Measurements from ENCODE around the gene RBM39.

RBM39 gene

GRCh38 chr20:35750611-35751010, 8.6 kb upstream of the RBM39 start:
- DNase-seq = no peak

DNA sequence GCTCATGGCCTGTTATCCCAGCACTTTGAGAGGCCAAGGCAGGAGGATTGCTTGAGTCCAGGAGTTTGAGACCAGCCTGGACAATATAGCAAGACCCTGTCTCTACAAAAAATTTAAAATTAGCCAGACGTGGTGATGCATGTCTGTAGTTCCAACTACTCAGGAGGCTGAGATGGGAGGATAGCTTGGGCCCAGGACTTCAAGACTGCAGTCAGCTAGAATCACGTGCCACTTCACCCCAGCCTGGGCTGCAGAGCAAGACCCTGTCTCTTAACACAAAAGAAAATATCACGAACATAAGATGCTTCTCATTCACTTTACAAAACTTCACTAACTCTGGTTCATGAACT, 2.4 kb upstream of the RBM39 start:
- DNase-seq = peak in 1 of 2 experiments; percentile 23

DNA sequence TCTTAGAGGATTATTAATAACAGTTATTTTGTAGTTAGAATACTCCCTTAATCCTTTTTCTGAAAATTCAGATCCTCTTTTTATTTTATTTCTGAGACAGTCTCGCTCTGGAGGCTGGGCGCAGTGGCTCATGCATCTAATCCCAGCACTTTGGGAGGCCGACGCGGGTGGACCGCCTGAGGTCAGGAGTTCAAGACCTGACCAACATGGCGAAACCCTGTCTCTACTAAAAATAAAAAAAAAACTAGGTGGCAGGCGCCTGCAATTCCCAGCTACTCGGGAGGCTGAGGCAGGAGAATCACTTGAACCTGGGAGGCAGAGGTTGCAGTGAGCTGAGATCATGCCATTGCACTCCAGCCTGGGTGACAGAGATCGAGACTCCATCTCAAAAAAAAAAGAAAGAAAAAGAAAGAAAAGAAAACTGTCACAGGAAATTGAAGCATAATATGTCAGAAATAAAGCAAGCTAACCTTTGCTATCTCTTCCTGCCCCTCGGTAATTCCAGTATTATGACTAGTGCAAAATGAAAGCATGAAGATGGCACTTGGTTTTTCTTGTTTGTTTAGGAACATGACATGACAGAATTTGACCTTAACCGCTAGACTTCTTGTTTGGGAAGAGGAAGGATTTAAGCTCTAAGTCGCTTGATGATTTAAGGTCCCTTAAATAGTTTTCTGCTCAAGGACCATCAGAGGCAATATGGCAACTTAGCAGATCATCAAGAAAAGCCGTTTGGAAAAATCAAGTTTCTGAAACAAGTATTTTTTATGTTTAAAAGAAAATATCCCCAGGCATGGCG, 1.8 kb upstream of the RBM39 start:
- peak; percentile 46 to 48 for DNase-seq

DNA sequence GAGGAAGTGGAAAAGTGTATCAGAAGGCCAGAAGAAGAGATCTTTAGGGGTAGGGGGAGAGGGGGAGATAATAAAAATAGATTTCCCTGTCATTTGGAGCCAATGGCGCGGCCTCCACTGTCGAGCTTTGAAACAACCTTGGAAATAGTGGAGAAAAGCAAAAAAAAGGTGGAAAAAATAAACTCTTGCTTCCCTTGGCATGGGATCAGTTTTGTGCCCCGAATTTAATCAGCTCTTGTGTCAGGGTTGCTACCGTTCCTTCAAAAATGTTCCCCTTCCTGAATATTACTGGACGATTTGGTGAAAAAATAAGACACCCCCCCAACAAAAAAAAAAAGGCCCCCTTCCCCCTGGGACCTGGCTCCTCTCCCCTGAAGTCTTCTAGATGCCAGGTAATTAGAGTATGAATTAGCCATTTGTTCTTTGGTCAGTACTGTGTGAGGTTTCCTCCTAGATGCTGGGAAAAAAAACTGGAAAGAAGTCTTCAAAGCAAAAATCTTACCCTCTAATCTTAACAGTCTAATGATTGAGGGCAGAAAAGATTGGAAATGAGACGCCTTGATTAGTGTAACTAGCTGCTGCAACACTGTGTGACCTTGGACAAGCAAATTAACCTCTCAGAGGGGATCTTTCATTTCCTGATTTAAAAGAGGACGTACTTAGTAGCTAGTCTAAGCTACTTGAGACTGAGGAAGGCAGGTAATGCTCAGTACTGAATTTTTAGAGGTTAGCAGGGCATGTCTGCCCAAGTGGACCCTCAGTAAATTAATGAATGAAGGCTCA, 872 bp upstream of the RBM39 start:
- no peak for DNase-seq

DNA sequence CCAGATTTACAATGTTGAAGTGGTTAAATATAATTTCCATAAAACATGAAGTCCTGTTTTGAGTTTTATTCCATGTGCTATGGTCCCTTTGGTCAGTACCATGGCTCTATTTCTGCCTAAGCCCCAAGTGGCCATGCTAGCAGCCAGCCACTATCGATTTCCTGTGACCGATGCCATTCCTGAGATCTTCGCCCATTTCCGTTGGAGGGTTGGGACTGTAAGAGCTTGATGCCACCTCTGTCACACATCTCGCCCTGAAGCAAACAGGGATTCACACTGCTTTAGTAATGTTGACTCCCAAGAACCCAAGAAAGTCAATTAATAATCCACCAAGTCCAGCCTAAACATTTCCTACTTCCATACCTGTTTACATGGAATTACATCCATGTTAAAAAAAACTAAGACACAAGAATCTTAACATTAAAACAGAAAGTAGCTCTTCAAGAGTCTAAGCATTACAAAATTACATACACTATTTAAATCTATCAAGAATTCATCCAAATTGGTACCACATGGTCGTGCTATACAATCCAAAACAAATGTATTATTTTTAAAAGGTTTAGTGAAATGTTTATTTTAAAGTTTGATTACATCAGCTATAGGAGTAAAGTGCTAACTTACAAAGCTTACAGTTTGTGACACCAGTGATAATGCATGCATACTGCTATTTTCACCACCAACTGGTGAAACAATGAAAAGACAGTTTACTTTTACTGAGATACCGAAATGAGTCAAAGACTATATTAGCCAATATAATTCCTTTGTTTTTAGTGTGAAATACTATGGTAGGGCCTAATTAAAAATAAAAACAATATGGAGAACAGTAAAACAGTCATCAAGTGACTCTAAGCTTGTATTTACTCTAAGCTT, 2.5 kb downstream of the RBM39 start:
- DNase-seq = no peak

DNA sequence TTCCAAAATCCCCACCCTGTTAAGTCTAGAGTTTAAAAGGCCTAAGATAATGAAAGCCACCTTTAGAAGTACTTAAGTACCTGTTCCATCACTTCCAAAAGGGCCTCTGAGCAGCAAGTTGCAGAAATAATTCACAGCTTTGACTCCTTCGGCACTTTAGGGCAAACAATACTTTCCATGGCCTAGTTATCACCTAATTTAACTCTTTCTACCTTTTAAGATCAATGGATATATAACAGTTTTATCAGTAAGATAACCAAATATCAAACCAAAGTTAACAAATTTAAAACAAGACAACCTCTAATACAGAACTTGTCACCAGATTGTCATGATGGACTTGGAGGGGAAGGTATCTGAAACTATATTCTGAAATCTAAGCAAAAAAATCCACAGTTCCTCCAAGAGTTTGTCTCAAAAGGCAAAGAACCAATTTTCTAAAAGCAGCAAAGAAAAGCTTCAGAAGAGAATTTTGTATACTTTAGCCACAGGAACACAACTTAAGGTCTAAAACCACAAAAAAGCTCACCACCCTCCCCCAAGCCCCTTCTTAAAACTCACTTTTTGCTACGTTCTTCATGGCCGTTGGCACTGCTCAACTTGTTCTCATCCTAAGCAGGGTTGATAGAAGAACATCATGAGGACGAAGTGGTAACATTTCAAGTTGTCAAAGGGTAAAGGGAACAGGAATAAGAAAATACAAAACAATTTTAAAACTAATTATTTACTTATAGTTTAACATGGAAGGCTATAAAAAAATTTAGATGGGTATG, 3.5 kb downstream of the RBM39 start:
- DNase-seq = no peak

GRCh38 chr20:35737865-35738333, 4.2 kb downstream of the RBM39 start:
- no peak for DNase-seq

DNA sequence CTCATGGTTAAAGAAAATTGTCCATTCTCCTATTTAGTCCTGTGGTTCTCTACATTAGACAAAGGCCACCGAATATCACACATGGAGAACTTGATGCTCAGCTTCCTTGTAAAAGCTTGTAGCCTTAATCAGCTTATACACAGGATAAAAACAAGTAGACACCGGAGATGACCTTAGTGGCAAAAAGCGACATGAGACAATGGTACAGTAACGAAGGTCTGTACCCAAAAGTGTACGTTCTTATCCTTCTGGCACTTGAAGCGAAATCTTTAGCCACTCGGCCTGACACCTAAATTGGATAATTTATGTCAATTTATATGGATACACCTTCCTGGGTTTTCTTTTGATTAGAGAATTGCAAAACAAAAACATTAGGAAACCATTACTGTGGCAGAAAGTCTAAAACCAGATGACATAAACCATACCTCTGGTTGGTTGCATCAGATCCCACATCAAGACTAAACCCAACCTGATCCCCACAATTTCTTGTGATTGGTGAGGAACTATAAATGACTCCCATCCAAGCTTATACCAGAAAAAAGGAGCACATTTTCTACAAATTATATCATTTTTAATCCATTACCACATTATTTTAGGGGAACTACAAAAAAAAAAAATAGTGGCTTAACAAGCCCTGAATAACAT, 6.1 kb downstream of the RBM39 start:
- DNase-seq = no peak

- no peak for DNase-seq
Measured at GRCh38 chr20:35734777-35735649, 7.0 kb downstream of the RBM39 start.

GRCh38 chr20:35734374-35734773, 7.7 kb downstream of the RBM39 start:
- DNase-seq = no peak

DNA sequence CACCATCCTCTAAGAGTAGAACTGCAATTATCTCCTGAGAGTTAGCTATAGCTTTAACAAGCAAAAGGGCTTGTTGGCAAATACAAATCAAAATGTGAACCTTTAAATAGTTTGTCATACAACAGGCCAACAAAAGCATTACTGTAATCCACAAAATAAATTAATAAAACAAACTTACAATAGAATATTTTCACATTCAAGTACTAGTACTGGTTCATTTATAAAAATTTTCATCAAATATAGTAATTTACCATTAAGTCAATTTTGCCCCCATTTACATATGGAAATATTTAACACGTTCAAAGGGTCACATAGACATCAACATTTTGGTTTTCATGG, 9.4 kb downstream of the RBM39 start:
- no peak for DNase-seq

- DNase-seq = no peak
Measured at GRCh38 chr20:35731862-35732643, 10.0 kb downstream of the RBM39 start.

- DNase-seq = no peak
Measured at GRCh38 chr20:35731469-35731788, 10.6 kb downstream of the RBM39 start.

- no peak for DNase-seq
Measured at GRCh38 chr20:35730583-35731468, 11.2 kb downstream of the RBM39 start.

GRCh38 chr20:35729836-35730582, 12.1 kb downstream of the RBM39 start:
- DNase-seq = no peak

DNA sequence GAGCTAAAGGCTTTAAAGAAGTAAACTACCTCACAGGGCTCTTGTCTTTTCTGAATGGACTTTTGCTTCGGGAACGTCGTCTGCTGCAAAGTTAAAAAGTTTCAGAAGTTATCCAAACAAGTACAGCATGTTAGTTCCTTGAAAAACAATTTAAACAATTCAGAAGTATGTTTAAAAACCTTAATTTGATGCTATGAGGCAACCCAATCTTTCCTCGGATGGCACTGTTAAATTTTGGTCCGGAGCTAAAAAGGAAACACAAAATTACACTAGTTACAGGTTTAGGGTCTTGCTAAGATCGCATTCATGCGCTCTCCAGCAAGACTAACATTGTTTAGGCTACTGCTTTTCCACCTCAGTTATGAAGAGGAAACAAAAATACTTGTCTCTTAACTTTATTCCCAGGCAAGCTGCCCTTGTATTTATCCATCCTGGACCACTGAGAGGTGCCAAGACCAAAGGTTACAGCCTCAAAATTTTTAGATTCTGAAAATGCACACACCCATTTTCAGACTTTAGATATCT, 12.7 kb downstream of the RBM39 start:
- DNase-seq = no peak

GRCh38 chr20:35726842-35727711, 15.0 kb downstream of the RBM39 start:
- no peak for DNase-seq
